Pancreas (tissue), 10 donors: ENCODE measurements around the gene SNX30. TPM values are rescaled to one million over a fixed set of nuclear protein-coding genes. Genes with fewer than 3 reads are reported as not detected.

ENCODE experiments used
- ATAC-seq, 4 donors: fragments of 200-7000 bp; cut with Tn5 transposase; one replicate each; pipeline versions ENCODE4 v1.8.0 to v1.9.1; 2020; ENCODE audit warnings: mild to moderate bottlenecking in 4 of 4, moderate library complexity in 4 of 4
- DNase-seq, 6 donors: peaks; one replicate each; pipeline ENCODE4 v3.0.0-alpha.2; 2020
- FAIRE-seq: peaks from 2 replicates; lab custom pipeline; 2012; peaks lifted over from hg19 to GRCh38; lab: Jason Lieb, UNC
- H3K27ac ChIP-seq, 4 donors: fragments of 200-600 bp; sonication (generic); 1 replicate in 3 of 4; 2 replicates in 1 of 4; pipeline versions ENCODE4 v1.5.0 to v1.8.0; 2020
- H3K27me3 ChIP-seq, 4 donors: fragments of 200-600 bp; one replicate each; pipeline ENCODE4 v1.8.0; 2021
- H3K36me3 ChIP-seq, 3 donors: fragments of 200-600 bp; sonication (generic) in 1 of 3; one replicate each; pipeline versions ENCODE4 v1.5.0 to v1.8.0; 2020 to 2021
- H3K4me1 ChIP-seq, 3 donors: fragments of 200-600 bp; one replicate each; pipeline ENCODE4 v1.8.0; 2021
- H3K4me3 ChIP-seq, 4 donors: fragments of 200-600 bp; sonication (generic) in 2 of 4; one replicate each; pipeline versions ENCODE4 v1.5.0 to v1.8.0; 2020 to 2021
- H3K9me3 ChIP-seq, 4 donors: fragments of 200-600 bp; one replicate each; pipeline ENCODE4 v1.8.0; 2021
- WGBS, 2 donors: extraction: QIAGEN DNeasy Blood & Tissue Kit; methylation state at CpG; one replicate each; pipeline ENCODE4 v1.1.7; 2013; 5-methylcytosine and 5-hydroxymethylcytosine counted together
- intact Hi-C, 3 donors: fragments of 100-400 bp; cut with DNase I; formaldehyde crosslinking; loops; one replicate each; pipeline versions ENCODE4 v1.11.1 to v1.14.2; 2022
- polyA plus RNA-seq, 2 donors: library from polyadenylated mRNA; stranded (reverse); fragments of 200-250 nt; gene quantifications; one replicate each; pipeline ENCODE4 v1.2.3, GENCODE V29; 2013
- total RNA-seq, 6 donors: library from RNA; stranded (reverse); fragmentation: NEBNext Ultra II Directional in 4 of 6; extraction: Animal tissue kit (Norgen Biotek cat#: 25700) in 4 of 6; gene quantifications; one replicate each; pipeline versions ENCODE4 v1.2.1 to v1.2.4, GENCODE V29; 2021 to 2023
- TF ChIP-seq, protein P1 (sequence below), 4 donors: fragments of 200-600 bp; sonication (generic) in 3 of 4; IDR thresholded peaks; one replicate each; pipeline versions ENCODE4 v1.5.0 to v1.8.0; 2021; ENCODE audit warnings: antibody characterized with exemption in 4 of 4
- donor health status: healthy with polysubstance abuse.
- donor health status: DM: no; HTN: no; CAD: no; lungs with moderate emphysema.
- donor health status: DM: no; HTN: no; CAD: no.
- donor health status: control.
- donor health status: control.
- donor health status: Bipolar disorder and iron deficiency.
- donor health status: DM: yes; HTN: yes; CAD: no.
- donor health status: DM: no; HTN: no; CAD: no.
- donor health status: DM: no; HTN: no; CAD: no.
- donor health status: DM: yes; HTN: yes; CAD: no.

Gene SNX30
- total and polyA plus RNA-seq, 8 donors = 2.1 to 8.2 (median 4.1) TPM

DNA sequence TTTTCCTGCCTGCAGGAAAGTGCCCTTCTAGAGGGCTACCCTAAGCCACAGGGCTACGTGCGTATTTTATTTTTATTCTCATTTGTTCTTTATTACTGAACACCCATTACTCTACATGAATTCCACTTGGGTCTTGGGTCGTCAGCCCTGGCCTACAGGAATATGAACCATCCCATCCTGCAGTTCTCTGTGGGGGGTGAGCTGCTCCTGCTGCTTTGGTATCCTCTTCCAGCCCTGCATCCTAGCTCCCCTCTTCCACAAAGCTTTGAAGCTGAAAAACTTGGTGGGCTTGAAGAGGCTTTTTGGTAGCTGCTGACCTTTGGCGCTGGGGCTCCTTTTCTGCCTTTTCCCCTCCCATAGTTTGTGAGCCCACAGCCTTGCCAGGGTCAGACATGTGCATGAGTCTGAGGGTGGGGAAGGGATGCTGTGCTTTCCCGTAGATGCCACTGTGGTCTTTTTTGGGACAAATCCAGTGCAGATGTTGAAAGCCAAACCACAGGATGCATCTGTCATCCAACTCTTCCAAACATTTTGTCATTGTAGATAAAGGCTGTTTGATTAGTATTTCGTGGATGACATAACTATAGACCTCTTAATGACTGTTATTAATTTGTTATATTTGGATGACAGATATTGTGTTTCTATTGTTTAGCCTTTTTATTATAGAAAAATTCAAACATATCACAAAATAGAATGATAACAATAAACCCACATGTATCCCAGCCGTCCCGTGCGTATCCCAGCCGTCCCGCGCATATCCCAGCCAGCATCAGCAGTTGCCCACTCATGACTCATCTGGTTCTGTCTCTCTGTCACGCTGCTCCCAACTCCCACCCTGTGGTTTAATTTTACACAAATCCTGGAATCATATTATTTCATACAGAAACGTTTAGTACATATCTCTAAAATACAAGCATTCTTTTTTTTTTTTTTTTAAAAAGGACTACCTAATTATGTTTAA, 96.2 kb downstream of the SNX30 start:
- no peaks in the 10 kb centered on the region for H3K36me3 ChIP-seq
- TF ChIP-seq, protein P1, sequence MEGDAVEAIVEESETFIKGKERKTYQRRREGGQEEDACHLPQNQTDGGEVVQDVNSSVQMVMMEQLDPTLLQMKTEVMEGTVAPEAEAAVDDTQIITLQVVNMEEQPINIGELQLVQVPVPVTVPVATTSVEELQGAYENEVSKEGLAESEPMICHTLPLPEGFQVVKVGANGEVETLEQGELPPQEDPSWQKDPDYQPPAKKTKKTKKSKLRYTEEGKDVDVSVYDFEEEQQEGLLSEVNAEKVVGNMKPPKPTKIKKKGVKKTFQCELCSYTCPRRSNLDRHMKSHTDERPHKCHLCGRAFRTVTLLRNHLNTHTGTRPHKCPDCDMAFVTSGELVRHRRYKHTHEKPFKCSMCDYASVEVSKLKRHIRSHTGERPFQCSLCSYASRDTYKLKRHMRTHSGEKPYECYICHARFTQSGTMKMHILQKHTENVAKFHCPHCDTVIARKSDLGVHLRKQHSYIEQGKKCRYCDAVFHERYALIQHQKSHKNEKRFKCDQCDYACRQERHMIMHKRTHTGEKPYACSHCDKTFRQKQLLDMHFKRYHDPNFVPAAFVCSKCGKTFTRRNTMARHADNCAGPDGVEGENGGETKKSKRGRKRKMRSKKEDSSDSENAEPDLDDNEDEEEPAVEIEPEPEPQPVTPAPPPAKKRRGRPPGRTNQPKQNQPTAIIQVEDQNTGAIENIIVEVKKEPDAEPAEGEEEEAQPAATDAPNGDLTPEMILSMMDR (IDR thresholded peaks at IDR 0.05) = no peak
- DNase-seq = no peak
- H3K4me3 ChIP-seq = no peak overlapping the region
- 82 to 86% methylated on average over 14 of the region's 14 CpGs for WGBS, 2 donors
- no peak for FAIRE-seq
- no peak overlapping the region for H3K27ac ChIP-seq
- peaks cover 0 to 5% (median 4%) of the 10 kb centered on the region in 3 donors for H3K4me1 ChIP-seq
- no peak for ATAC-seq
- H3K9me3 ChIP-seq = no peaks in the 10 kb centered on the region
- no peaks in the 10 kb centered on the region for H3K27me3 ChIP-seq
- intact Hi-C loops = no loop called here

DNA sequence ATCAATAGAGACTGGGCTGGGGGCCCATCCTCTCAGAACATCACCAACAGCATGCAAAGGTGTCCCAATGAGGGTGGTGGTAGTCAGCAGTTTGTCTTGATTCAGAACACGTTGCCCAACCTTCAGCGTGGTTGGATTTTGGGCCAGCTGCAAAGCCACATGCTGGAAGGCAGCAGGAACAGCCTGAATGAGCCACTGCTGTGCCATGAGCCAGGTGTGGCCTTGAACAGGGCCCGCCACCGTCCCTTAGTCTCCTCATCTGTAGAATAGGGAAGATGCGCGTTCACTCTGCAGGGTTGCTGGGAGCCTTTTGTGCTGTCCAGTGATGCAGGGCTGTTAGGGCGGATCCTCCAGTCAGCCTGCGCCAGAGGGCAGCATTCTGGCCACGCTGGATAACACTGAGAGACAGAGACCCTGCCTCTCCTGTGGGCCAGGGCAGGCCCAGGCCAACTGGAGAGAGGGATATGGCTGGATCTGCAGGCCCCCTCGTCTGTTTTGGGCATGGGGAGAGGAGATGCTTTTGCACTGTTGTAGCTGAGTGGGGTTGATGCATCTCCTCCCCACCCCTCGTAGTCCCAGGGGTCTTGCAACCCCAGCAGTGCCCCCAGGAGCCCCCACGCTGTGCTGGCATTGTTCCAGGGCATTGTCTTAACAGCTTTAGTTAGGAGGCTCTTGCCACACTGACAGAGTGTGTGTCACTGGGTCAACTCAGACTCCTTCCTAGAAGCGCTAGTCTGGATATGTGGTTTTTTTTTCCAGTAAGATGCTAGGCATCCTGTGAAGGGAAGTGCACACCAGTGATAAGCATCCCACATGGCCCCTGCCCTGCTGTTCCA, 98.0 kb downstream of the SNX30 start:
- no peak for FAIRE-seq
- WGBS, 2 donors = 83 to 90% methylated on average over 13 of the region's 13 CpGs
- H3K4me3 ChIP-seq = no peak overlapping the region
- TF ChIP-seq, protein P1 (IDR thresholded peaks at IDR 0.05) = no peak
- ATAC-seq = no peak
- no peak for DNase-seq
- H3K36me3 ChIP-seq = no peaks in the 10 kb centered on the region
- H3K27ac ChIP-seq = no peak overlapping the region
- H3K27me3 ChIP-seq = no peaks in the 10 kb centered on the region
- H3K4me1 ChIP-seq = peaks cover 0 to 5% (median 4%) of the 10 kb centered on the region in 3 donors
- intact Hi-C loops = no loop called here
- H3K9me3 ChIP-seq = no peaks in the 10 kb centered on the region

DNA sequence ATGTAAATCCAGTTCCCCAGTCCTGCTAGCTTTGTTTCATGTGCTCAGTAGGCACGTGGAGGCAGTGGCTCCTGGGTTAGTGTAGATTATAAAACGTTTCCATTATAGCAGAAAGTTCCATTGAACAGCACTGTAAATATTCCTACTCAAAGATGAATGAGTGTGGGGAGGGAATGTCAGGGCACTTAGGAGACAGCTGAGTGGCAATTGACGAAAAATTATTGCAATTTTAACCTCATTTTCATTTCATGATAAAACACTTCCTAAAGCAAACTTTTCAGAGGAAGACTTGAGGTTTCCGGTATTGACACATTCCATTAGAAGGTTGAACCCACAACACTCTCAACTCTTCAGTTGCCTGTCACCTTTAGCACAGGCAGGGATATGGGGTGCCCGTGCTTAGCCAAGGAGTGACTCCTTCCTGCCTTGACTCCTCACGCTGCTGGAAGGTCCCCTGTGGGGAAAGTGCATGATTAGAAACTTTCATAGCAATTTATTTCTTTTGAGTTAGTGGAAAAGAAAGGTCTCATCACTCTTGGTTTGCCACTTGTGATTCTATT, 98.9 kb downstream of the SNX30 start:
- Histone ChIP-seq H3K4me1 (peaks cover 0 to 5% (median 4%) of the 10 kb centered on the region in 3 donors), H3K9me3 (no peaks in the 10 kb centered on the region), H3K27me3 (no peaks in the 10 kb centered on the region), H3K27ac (no peak overlapping the region), H3K36me3 (no peaks in the 10 kb centered on the region), H3K4me3 (no peak overlapping the region)
- TF ChIP-seq, protein P1 (IDR thresholded peaks at IDR 0.05) = no peak
- DNase-seq (no peak), ATAC-seq (no peak), FAIRE-seq (no peak)
- 73 to 79% methylated on average over 6 of the region's 6 CpGs for WGBS, 2 donors
- intact Hi-C loops = no loop called here

DNA sequence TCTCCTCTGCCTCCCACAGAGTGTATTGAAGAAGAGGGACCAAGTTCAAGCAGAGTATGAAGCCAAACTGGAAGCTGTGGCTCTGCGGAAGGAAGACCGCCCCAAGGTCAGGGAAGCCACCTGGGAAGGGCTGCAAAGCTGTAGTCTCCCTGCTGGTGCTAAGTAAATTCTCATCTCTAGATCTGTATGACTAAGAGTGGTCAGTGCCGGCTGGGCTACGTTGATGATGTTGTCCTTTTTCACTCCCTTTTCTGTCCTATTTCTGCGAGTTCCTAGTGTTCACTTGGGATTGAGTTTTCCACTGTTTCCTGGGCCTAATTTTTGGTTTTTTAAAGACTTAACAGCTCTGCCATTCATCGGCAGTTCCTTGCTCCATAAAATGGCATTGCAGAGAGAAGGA, 100.3 kb downstream of the SNX30 start:
- no peak overlapping the region for H3K4me3 ChIP-seq
- intact Hi-C loops = no loop called here
- WGBS, 2 donors = 93 to 95% methylated on average over 6 of the region's 6 CpGs
- no peaks in the 10 kb centered on the region for H3K4me1 ChIP-seq
- no peak overlapping the region for H3K27ac ChIP-seq
- DNase-seq (no peak), ATAC-seq (no peak), FAIRE-seq (no peak)
- H3K9me3 ChIP-seq = no peaks in the 10 kb centered on the region
- TF ChIP-seq, protein P1 (IDR thresholded peaks at IDR 0.05) = no peak
- no peaks in the 10 kb centered on the region for H3K36me3 ChIP-seq
- H3K27me3 ChIP-seq = no peaks in the 10 kb centered on the region
